ENCODE results near the gene TMEM123. TPM values are rescaled to one million over a fixed set of nuclear protein-coding genes. Genes with fewer than 3 reads are reported as not detected.
A peak's percentile ranks its signal among the peaks of the same experiment; 100 is the strongest.

Gene TMEM123, protein sequence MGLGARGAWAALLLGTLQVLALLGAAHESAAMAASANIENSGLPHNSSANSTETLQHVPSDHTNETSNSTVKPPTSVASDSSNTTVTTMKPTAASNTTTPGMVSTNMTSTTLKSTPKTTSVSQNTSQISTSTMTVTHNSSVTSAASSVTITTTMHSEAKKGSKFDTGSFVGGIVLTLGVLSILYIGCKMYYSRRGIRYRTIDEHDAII
- total RNA-seq: 89.3 and 91.9 TPM in 2 replicates

DNA sequence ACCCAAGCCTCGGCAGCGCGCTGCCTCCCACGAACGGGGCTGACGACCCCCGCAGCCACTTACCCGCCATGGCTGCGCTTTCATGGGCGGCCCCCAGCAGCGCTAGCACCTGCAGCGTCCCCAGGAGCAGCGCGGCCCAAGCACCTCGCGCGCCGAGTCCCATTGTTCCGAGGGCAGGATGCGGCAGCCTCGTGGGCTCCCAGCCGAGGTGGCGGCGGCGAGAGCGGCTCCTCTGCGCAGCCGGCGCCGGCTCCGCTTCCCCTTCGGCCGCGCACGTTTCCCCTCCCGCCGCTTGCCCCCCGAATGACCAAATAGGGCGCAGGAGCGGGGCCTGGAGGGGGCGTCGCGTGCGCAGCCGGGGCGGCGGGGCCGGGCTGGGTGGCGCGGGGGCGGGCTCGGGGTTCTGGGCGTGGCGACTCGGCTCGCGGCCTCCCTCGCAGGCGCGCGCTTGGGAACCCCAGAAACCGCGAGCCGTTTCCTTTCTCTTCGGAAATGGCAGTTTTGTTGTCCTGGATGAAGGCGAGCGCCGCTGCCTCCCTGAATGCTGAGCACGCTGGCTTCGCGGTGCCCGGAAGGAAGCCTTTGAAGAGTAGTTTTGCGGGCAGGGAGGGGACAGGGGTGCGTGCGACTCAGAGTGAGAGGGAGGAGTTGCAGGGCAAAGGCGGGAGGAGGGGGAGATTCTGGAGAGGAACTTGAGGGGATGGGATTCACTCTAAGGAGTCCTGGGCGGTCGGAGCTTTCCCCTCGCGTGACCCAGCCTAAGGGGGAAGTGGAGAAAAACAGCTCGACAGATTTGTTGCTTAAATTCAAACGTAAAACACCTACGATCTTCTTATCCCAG is at the start of gene TMEM123:
TSS of gene TMEM123 (minus strand) at position 305 of the 841 bp plus-strand sequence. CDS start at position 163, 142 bp downstream.
- peak; percentile 94 for DNase-seq (ENCODE audit: insufficient read length, low spot score, missing footprints)
- peak within 1 kb of the TSS; percentile 68 for H3K27ac ChIP-seq (ENCODE audit: low read depth, low read length)

DNA sequence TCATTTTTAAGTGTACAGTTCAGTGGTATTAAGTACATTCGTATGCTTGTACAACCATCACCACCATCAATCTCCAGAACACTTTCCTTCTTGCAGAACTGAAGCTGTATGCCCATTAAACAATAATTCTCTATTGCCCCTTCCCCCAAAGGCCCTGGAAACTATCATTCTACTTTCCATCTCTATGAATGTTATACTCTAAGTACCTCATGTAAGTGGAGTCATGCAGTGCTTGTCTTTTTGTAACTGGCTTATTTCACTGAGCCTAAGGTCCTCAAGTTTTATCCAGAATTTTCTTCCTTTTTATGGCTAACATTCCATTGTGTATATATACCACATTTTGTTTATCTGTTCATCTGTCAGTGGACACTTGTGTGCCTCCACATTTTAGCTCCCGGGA is 48.3 kb upstream of the TMEM123 start:
- Histone ChIP-seq H3K4me2 (ENCODE audit: insufficient read depth, low read length) (no peak overlapping the region), H3K79me2 (ENCODE audit: insufficient read depth, low read length) (no peaks in the 10 kb centered on the region), H2AFZ (ENCODE audit: low read length) (no peak overlapping the region), H3K9me3 (ENCODE audit: low read depth, low read length) (no peaks in the 10 kb centered on the region), H3K36me3 (ENCODE audit: insufficient read depth, low read length) (no peaks in the 10 kb centered on the region), H3K4me3 (ENCODE audit: insufficient read depth, low read length) (no peak overlapping the region), H3K27me3 (ENCODE audit: insufficient read depth, low read length) (no peaks in the 10 kb centered on the region), H3K4me1 (ENCODE audit: insufficient read depth, low read length) (no peaks in the 10 kb centered on the region), H4K20me1 (ENCODE audit: insufficient read depth, low read length) (no peaks in the 10 kb centered on the region), H3K27ac (ENCODE audit: low read depth, low read length) (no peak overlapping the region)
- TF ChIP-seq, protein P1, sequence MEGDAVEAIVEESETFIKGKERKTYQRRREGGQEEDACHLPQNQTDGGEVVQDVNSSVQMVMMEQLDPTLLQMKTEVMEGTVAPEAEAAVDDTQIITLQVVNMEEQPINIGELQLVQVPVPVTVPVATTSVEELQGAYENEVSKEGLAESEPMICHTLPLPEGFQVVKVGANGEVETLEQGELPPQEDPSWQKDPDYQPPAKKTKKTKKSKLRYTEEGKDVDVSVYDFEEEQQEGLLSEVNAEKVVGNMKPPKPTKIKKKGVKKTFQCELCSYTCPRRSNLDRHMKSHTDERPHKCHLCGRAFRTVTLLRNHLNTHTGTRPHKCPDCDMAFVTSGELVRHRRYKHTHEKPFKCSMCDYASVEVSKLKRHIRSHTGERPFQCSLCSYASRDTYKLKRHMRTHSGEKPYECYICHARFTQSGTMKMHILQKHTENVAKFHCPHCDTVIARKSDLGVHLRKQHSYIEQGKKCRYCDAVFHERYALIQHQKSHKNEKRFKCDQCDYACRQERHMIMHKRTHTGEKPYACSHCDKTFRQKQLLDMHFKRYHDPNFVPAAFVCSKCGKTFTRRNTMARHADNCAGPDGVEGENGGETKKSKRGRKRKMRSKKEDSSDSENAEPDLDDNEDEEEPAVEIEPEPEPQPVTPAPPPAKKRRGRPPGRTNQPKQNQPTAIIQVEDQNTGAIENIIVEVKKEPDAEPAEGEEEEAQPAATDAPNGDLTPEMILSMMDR (IDR thresholded peaks at IDR 0.05; ENCODE audit: extremely low read depth, low read depth, low read length): no peak
- no peak for DNase-seq (ENCODE audit: insufficient read length, low spot score, missing footprints)

More for the DNA sequence above, at the start of gene TMEM123:
- Histone ChIP-seq H3K4me3 (ENCODE audit: insufficient read depth, low read length) (peak within 1 kb of the TSS; percentile 89), H3K9me3 (ENCODE audit: low read depth, low read length) (no peaks in the 10 kb centered on the region), H3K79me2 (ENCODE audit: insufficient read depth, low read length) (peaks cover 44% of the 10 kb centered on the region), H4K20me1 (ENCODE audit: insufficient read depth, low read length) (no peaks in the 10 kb centered on the region), H3K4me1 (ENCODE audit: insufficient read depth, low read length) (peaks cover 24% of the 10 kb centered on the region), H3K4me2 (ENCODE audit: insufficient read depth, low read length) (peak within 1 kb of the TSS; percentile 90), H3K27me3 (ENCODE audit: insufficient read depth, low read length) (no peaks in the 10 kb centered on the region), H2AFZ (ENCODE audit: low read length) (peak within 1 kb of the TSS; percentile 96), H3K36me3 (ENCODE audit: insufficient read depth, low read length) (no peaks in the 10 kb centered on the region)
- TF ChIP-seq, protein P1 (IDR thresholded peaks at IDR 0.05; ENCODE audit: extremely low read depth, low read depth, low read length): no peak

DNA sequence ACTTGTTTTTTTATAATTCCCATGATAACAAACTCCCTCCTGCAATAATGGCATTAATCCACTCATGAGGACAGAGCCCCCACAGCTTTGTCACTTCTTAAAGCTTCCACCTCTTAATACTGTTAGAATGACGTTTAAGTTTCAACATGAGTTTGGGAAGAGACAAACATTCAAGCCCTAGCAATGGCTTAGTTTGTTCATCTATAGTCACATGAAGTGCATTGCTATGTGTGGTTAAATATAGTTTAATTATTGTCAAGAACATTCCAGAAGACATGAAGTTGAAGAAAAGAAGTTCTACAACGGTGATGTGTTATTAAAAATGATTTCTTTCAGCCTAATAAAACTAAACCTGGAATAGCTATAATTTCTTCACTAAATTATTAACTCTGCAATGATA is 47.4 kb upstream of the TMEM123 start:
- Histone ChIP-seq H4K20me1 (ENCODE audit: insufficient read depth, low read length) (no peaks in the 10 kb centered on the region), H3K4me2 (ENCODE audit: insufficient read depth, low read length) (no peak overlapping the region), H3K36me3 (ENCODE audit: insufficient read depth, low read length) (no peaks in the 10 kb centered on the region), H3K27ac (ENCODE audit: low read depth, low read length) (no peak overlapping the region), H3K4me3 (ENCODE audit: insufficient read depth, low read length) (no peak overlapping the region), H3K27me3 (ENCODE audit: insufficient read depth, low read length) (no peaks in the 10 kb centered on the region), H3K79me2 (ENCODE audit: insufficient read depth, low read length) (no peaks in the 10 kb centered on the region), H3K9me3 (ENCODE audit: low read depth, low read length) (no peaks in the 10 kb centered on the region), H2AFZ (ENCODE audit: low read length) (no peak overlapping the region), H3K4me1 (ENCODE audit: insufficient read depth, low read length) (peaks cover 7% of the 10 kb centered on the region)
- DNase-seq (ENCODE audit: insufficient read length, low spot score, missing footprints): no peak
- TF ChIP-seq, protein P1 (IDR thresholded peaks at IDR 0.05; ENCODE audit: extremely low read depth, low read depth, low read length): no peak

DNA sequence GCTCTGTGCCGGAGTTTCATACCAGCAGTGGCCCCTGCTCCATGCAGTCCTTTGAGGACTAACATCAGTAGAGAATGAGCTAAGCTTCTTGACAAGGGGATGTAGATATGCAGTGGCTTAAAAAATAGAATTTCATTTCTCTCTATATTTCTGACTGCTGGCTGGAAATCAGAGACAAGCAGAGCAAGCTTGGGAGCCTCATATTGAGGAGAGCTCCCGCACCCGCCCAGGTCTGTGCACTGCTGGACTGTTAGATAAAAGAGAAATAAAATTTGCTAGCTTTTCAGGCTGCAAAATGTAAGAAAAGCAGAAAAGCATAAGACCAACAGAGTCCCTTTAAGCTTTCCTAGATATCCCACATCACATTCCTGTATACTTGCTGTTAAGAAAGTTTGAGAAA is 46.6 kb upstream of the TMEM123 start:
- no peak overlapping the region for H3K4me2 ChIP-seq (ENCODE audit: insufficient read depth, low read length)
- TF ChIP-seq, protein P1 (IDR thresholded peaks at IDR 0.05; ENCODE audit: extremely low read depth, low read depth, low read length): no peak
- no peak overlapping the region for H3K4me3 ChIP-seq (ENCODE audit: insufficient read depth, low read length)
- no peak for DNase-seq (ENCODE audit: insufficient read length, low spot score, missing footprints)
- no peak overlapping the region for H2AFZ ChIP-seq (ENCODE audit: low read length)
- H3K27ac ChIP-seq (ENCODE audit: low read depth, low read length): no peak overlapping the region
- H3K27me3 ChIP-seq (ENCODE audit: insufficient read depth, low read length): no peaks in the 10 kb centered on the region
- H3K36me3 ChIP-seq (ENCODE audit: insufficient read depth, low read length): no peaks in the 10 kb centered on the region
- H3K4me1 ChIP-seq (ENCODE audit: insufficient read depth, low read length): peaks cover 14% of the 10 kb centered on the region
- H3K79me2 ChIP-seq (ENCODE audit: insufficient read depth, low read length): no peaks in the 10 kb centered on the region
- H3K9me3 ChIP-seq (ENCODE audit: low read depth, low read length): no peaks in the 10 kb centered on the region
- no peaks in the 10 kb centered on the region for H4K20me1 ChIP-seq (ENCODE audit: insufficient read depth, low read length)

All from osteoblast (primary cell).